GM12892 (cell line): ENCODE measurements around the gene RNU1-3.

Source experiments
- POLR2A ChIP-seq: IDR thresholded peaks from 2 replicates; pipeline ENCODE4 v1.6.1; 2011; ENCODE audit warnings: low read depth, low read length, control low read depth
- POLR2AphosphoS5 ChIP-seq: IDR thresholded peaks from 2 replicates; pipeline ENCODE4 v1.6.1; 2011; ENCODE audit warnings: low read depth, low read length, control low read depth
- TAF1 ChIP-seq: IDR thresholded peaks from 2 replicates; pipeline ENCODE4 v1.6.1; 2011; ENCODE audit warnings: low read depth, mild to moderate bottlenecking, control low read depth, low read length, borderline replicate concordance

DNA sequence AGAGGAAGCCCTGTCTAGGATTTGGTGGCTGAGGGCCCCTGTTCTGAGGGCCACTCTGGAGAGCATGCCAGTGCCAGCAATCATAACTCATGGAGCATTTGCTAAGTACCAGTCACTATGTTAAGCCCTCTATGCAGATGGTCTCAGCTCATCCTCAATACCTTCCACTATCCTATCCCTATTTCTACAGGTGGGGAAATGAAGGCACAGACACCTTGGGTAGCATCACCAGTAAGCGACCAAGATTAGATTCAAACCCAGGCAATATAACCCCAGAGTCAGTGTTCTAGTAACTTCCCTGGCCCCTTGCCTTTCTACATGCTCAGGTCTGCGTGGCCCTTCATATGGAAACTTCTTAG is 45.5 kb downstream of the RNU1-3 start:
- TF ChIP-seq TAF1 (no peak), POLR2A (no peak), POLR2AphosphoS5 (no peak)
